ENCODE results near the gene OR9Q1. TPM values are rescaled to one million over a fixed set of nuclear protein-coding genes. Genes with fewer than 3 reads are reported as not detected.

Gene OR9Q1
- total and polyA plus RNA-seq, 2 of the 8 experiments (the other 6 are each of a cell fraction or from before 2014, with no cell fraction given) = not detected

DNA sequence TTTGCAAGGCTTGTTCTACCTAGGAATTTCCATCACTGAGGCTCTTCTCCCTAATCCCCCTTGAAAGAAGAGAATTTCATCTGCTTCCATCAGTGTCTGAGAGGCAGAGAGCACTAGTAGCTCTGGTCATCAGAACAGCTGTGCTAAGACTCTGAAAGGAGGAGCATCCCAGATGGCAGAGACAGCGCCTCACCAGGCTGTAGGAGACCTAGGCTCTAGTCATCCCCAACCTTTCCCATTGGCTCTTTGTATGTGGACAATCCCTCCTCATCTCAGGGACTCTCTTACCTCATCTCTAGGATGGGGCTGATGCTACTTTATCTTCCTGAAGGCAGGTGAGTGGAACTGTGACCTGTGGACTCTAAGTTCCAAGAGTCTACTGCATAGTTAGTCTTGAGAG lies 110.5 kb downstream of the OR9Q1 start:
- Histone ChIP-seq H2AK5ac (ENCODE audit: low read depth, low read length) (no peak overlapping the region), H3K27ac (ENCODE audit: low read depth, low read length) (no peak overlapping the region), H3K27me3 (replicated peaks in 1 of 4; ENCODE audit: control insufficient read depth in 3 of 4, extremely low read depth in 1 of 4, insufficient read depth in 3 of 4, low read length in 3 of 4) (no peaks in the 10 kb centered on the region), H4K20me1 (replicated peaks in 1 of 2; ENCODE audit: control insufficient read depth in 1 of 2, insufficient read depth in 2 of 2, low read length in 2 of 2) (no peaks in the 10 kb centered on the region), H3K9ac (replicated peaks in 1 of 4; ENCODE audit: extremely low read depth in 1 of 4, low read depth in 3 of 4, low read length in 3 of 4) (no peak overlapping the region), H4K8ac (ENCODE audit: extremely low read depth, insufficient read depth, low read length) (no peak overlapping the region), H3K56ac (replicated peaks; ENCODE audit: insufficient read length, low read depth, low read length) (no peak overlapping the region), H3K4me1 (replicated peaks in 1 of 4; ENCODE audit: control insufficient read depth in 3 of 4, insufficient read depth in 4 of 4, low read length in 3 of 4) (no peaks in the 10 kb centered on the region), H3K36me3 (ENCODE audit: control insufficient read depth in 2 of 4, insufficient read depth in 4 of 4, low read length in 3 of 4) (no peaks in the 10 kb centered on the region), H3K9me3 (ENCODE audit: insufficient read depth in 2 of 2, low read depth in 1 of 2, low read length in 1 of 2) (peaks cover 0 to 4% of the 10 kb centered on the region in 2 experiments; a peak in 1 of 4 replicates), H3K4ac (replicated peaks; ENCODE audit: insufficient read length, low read depth, low read length) (no peak overlapping the region), H2BK15ac (ENCODE audit: low read length) (no peak overlapping the region), H2BK120ac (replicated peaks; ENCODE audit: low read depth, low read length) (no peak overlapping the region), H3K79me2 (ENCODE audit: control insufficient read depth in 1 of 2, insufficient read depth in 2 of 2, low read length in 2 of 2) (no peaks in the 10 kb centered on the region), H2BK20ac (ENCODE audit: low read length) (no peak overlapping the region), H3K79me1 (ENCODE audit: low read depth, low read length) (no peaks in the 10 kb centered on the region), H4K5ac (ENCODE audit: insufficient read length, low read depth, low read length) (no peak overlapping the region), H3K23ac (ENCODE audit: insufficient read length) (no peak overlapping the region), H4K91ac (replicated peaks; ENCODE audit: insufficient read length, low read length) (no peak overlapping the region), H3K4me2 (ENCODE audit: insufficient read depth in 1 of 2, low read depth in 2 of 2, low read length in 2 of 2) (no peak overlapping the region), H2AFZ (ENCODE audit: low read length) (peak overlapping the region; percentile 46; the same call in 1 of the 2 replicates), H2BK12ac (ENCODE audit: low read depth, low read length) (no peak overlapping the region), H3K14ac (ENCODE audit: insufficient read length) (no peak overlapping the region), H3K18ac (ENCODE audit: extremely low read depth, low read length) (no peak overlapping the region), H3K23me2 (ENCODE audit: low read depth, low read length) (no peaks in the 10 kb centered on the region), H3K4me3 (ENCODE audit: extremely low read depth in 1 of 4, insufficient read depth in 2 of 4, low read depth in 3 of 4, low read length in 4 of 4) (no peak overlapping the region), H2BK5ac (ENCODE audit: low read depth, low read length) (no peak overlapping the region)
- FAIRE-seq (no peak), DNase-seq (ENCODE audit: low read depth in 1 of 2, low spot score in 2 of 2) (no peak)
- CTCF ChIA-PET (ENCODE audit: partially characterized antibody) = interaction anchor here (1.0 kb wide), 1 partner anchor 73 kb away, joined by 3 read pairs; no protein-coding TSS in a partner anchor
- WGBS, 2 experiments (ENCODE audit: extremely low coverage in 1 of 2, insufficient coverage in 1 of 2, insufficient read length in 1 of 2, insufficient replicate concordance in 2 of 2, low coverage in 1 of 2, low lambda C conversion rate in 2 of 2, missing lambda C conversion rate in 1 of 2) = 91% methylated on average over 1 of the region's 1 CpG; no CpG with 5 or more reads in 1 of the 2 experiments
- POLR2A ChIA-PET (ENCODE audit: partially characterized antibody) = no interaction called here
- TF ChIP-seq TBP (IDR thresholded peaks at IDR 0.05; ENCODE audit: low read depth, low read length) = no peak
